GM23248 (cell line): ENCODE measurements around the gene SOD1. TPM values are rescaled to one million over a fixed set of nuclear protein-coding genes. Genes with fewer than 3 reads are reported as not detected.

Source experiments
- DNase-seq: peaks from one replicate; pipeline ENCODE4 v3.0.0-alpha.2; 2015
- H2AFZ ChIP-seq: fragments of 200-600 bp; sonication (generic); 2 replicates; pipeline ENCODE4 v1.6.1; 2016; ENCODE audit warnings: antibody characterized with exemption
- H3F3A ChIP-seq: fragments of 200-600 bp; sonication (generic); 2 replicates; pipeline ENCODE4 v1.6.1; 2016; ENCODE audit warnings: mild to moderate bottlenecking, antibody characterized with exemption, mixed run types; ENCODE audit not compliant: insufficient read depth
- H3K27ac ChIP-seq: fragments of 200-600 bp; sonication (generic); 2 replicates; pipeline ENCODE4 v1.5.1; 2016; ENCODE audit warnings: mild to moderate bottlenecking
- H3K27me3 ChIP-seq: fragments of 200-600 bp; sonication (generic); replicated peaks from 2 replicates; pipeline ENCODE4 v1.6.1; 2016; ENCODE audit warnings: mild to moderate bottlenecking; ENCODE audit not compliant: insufficient read depth
- H3K36me3 ChIP-seq: fragments of 200-600 bp; sonication (generic); 2 replicates; pipeline ENCODE4 v1.6.1; 2016; ENCODE audit warnings: low read depth, mild to moderate bottlenecking
- H3K4me1 ChIP-seq: fragments of 200-600 bp; sonication (generic); 2 replicates; pipeline ENCODE4 v1.6.1; 2016; ENCODE audit warnings: mild to moderate bottlenecking; ENCODE audit not compliant: insufficient read depth
- H3K4me2 ChIP-seq: fragments of 200-600 bp; sonication (generic); one replicate; pipeline ENCODE4 v1.6.1; 2016; ENCODE audit warnings: mild to moderate bottlenecking; ENCODE audit not compliant: unreplicated experiment
- H3K4me3 ChIP-seq: fragments of 200-600 bp; sonication (generic); 2 replicates; pipeline ENCODE4 v1.5.1; 2016; ENCODE audit warnings: mild to moderate bottlenecking
- H3K79me2 ChIP-seq: fragments of 200-600 bp; sonication (generic); 2 replicates; pipeline ENCODE4 v1.6.1; 2016; ENCODE audit warnings: mild to moderate bottlenecking; ENCODE audit not compliant: insufficient read depth
- H3K9ac ChIP-seq: fragments of 200-600 bp; sonication (generic); 2 replicates; pipeline ENCODE4 v1.6.1; 2016; ENCODE audit warnings: mild to moderate bottlenecking
- H3K9me2 ChIP-seq: fragments of 200-600 bp; sonication (generic); 2 replicates; pipeline ENCODE4 v1.6.1; 2016; ENCODE audit warnings: mixed run types, mild to moderate bottlenecking, moderate library complexity; ENCODE audit not compliant: insufficient read depth
- H3K9me3 ChIP-seq: fragments of 200-600 bp; sonication (generic); one replicate; pipeline ENCODE4 v1.6.1; 2017; ENCODE audit warnings: low read depth
- H4K20me1 ChIP-seq: fragments of 200-600 bp; sonication (generic); 2 replicates; pipeline ENCODE4 v1.6.0; 2016; ENCODE audit not compliant: insufficient read depth
- EZH2 ChIP-seq: fragments of 200-600 bp; sonication (generic); IDR thresholded peaks from 2 replicates; pipeline ENCODE4 v1.6.1; 2018; ENCODE audit warnings: antibody characterized with exemption, mild to moderate bottlenecking; ENCODE audit not compliant: insufficient read depth, poor library complexity, severe bottlenecking
- EZH2phosphoT487 ChIP-seq: fragments of 200-600 bp; sonication (generic); IDR thresholded peaks from 2 replicates; pipeline ENCODE4 v1.6.1; 2018; ENCODE audit warnings: antibody characterized with exemption, moderate library complexity, mild to moderate bottlenecking, low read depth; ENCODE audit not compliant: insufficient read depth
- WGBS, 2 experiments: methylation state at CpG; one replicate each; pipeline ENCODE4 v1.1.6; 2015 to 2017; ENCODE audit warnings: low lambda C conversion rate in 2 of 2, low coverage in 1 of 2; ENCODE audit errors: missing lambda C conversion rate in 2 of 2; 5-methylcytosine and 5-hydroxymethylcytosine counted together
- in situ Hi-C: fragments of 300-500 bp; cut with MboI; formaldehyde crosslinking; loops from 2 replicates; pipeline ENCODE4 v1.15.0; 2020
- polyA plus RNA-seq: library from polyadenylated mRNA; unstranded; fragments of >200 nt; fragmentation: Nextera tagmentation; extraction: Ambion mirVana; gene quantifications from 2 replicates; pipeline ENCODE4 v1.2.1, GENCODE V29; 2016
- total RNA-seq: library from RNA; depleted of rRNA; stranded (reverse); fragments of >200 nt; shearing (Covaris generic); gene quantifications from 2 replicates; pipeline ENCODE4 v1.2.3, GENCODE V29; 2014

SOD1 gene
- total and polyA plus RNA-seq, 2 experiments from 2014 or later = 185 to 350 TPM

GRCh38 chr21:31700040-31700439, 40.5 kb downstream of the SOD1 start:
- H3K27me3 ChIP-seq = no peaks in the 10 kb centered on the region
- no peaks in the 10 kb centered on the region for H4K20me1 ChIP-seq
- peaks cover 68% of the 10 kb centered on the region for H3K36me3 ChIP-seq
- H3K4me3 ChIP-seq = no peak overlapping the region
- 100% methylated on average over 3 of the region's 3 CpGs for WGBS, 2 experiments
- H3F3A ChIP-seq = no peaks in the 10 kb centered on the region
- no peak overlapping the region for H3K9ac ChIP-seq
- in situ Hi-C loops = no loop called here
- H3K9me3 ChIP-seq = no peaks in the 10 kb centered on the region
- no peak overlapping the region for H3K4me2 ChIP-seq
- H2AFZ ChIP-seq = no peak overlapping the region
- H3K9me2 ChIP-seq = no peaks in the 10 kb centered on the region
- TF ChIP-seq EZH2phosphoT487 = no peak
- no peak for TF ChIP-seq EZH2
- no peak for DNase-seq
- peaks cover 79% of the 10 kb centered on the region for H3K79me2 ChIP-seq
- no peak overlapping the region for H3K27ac ChIP-seq
- no peaks in the 10 kb centered on the region; the same call in 1 of the 2 replicates for H3K4me1 ChIP-seq

GRCh38 chr21:31706562-31706961, 47.1 kb downstream of the SOD1 start:
- Histone ChIP-seq H3K9me3 (no peaks in the 10 kb centered on the region), H3F3A (peaks cover 23% of the 10 kb centered on the region; the same call in 1 of the 2 replicates), H3K4me1 (peaks cover 24% of the 10 kb centered on the region), H3K36me3 (peaks cover 17% of the 10 kb centered on the region), H3K27me3 (no peaks in the 10 kb centered on the region), H3K9ac (no peak overlapping the region), H3K79me2 (peaks cover 100% of the 10 kb centered on the region), H3K27ac (no peak overlapping the region), H2AFZ (no peak overlapping the region), H4K20me1 (no peaks in the 10 kb centered on the region), H3K4me3 (no peak overlapping the region), H3K9me2 (no peaks in the 10 kb centered on the region), H3K4me2 (no peak overlapping the region)
- 97 to 100% methylated on average over 3 of the region's 3 CpGs for WGBS, 2 experiments
- in situ Hi-C loops = no loop called here
- no peak for TF ChIP-seq EZH2
- no peak for TF ChIP-seq EZH2phosphoT487
- no peak for DNase-seq

- Histone ChIP-seq H3K4me1 (peaks cover 28% of the 10 kb centered on the region), H3K27ac (no peak overlapping the region), H3K36me3 (0 out of 2 replicates have a peak, but pooled peaks cover 9% of the 10 kb centered on the region), H3K79me2 (peaks cover 100% of the 10 kb centered on the region), H3K4me2 (no peak overlapping the region), H4K20me1 (no peaks in the 10 kb centered on the region), H2AFZ (no peak overlapping the region), H3K4me3 (no peak overlapping the region), H3K27me3 (no peaks in the 10 kb centered on the region), H3K9me2 (no peaks in the 10 kb centered on the region), H3K9ac (no peak overlapping the region), H3K9me3 (no peaks in the 10 kb centered on the region), H3F3A (peaks cover 23% of the 10 kb centered on the region; the same call in 1 of the 2 replicates)
- no peak for DNase-seq
- in situ Hi-C loops = no loop called here
- TF ChIP-seq EZH2 (no peak), EZH2phosphoT487 (no peak)
These were observed 48.0 kb downstream of the SOD1 start for GRCh38 chr21:31707499-31707898.

DNA sequence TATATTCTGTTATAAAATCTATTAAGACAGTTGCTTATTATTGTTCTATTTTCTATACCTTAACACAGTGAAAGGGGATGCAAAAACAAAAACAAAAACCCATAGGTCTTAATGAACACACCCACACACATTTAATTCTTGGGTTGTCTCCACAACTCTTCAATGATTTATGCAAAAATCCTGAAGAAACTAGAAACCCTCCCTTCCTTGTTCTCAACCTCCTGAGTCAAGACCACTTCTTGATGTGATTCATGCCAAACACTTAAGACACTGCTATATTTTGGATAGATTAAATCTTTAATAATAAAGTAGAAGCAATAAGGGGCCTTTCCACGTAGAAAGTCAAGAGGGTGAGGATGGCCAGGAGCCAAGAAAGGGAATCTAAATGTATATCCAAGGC, 49.0 kb downstream of the SOD1 start:
- Histone ChIP-seq H2AFZ (no peak overlapping the region), H3K9me3 (no peaks in the 10 kb centered on the region), H3K27ac (no peak overlapping the region), H3K36me3 (0 out of 2 replicates have a peak, but pooled peaks cover 4% of the 10 kb centered on the region), H3K4me1 (peaks cover 36% of the 10 kb centered on the region), H3K4me2 (no peak overlapping the region), H3F3A (peaks cover 23% of the 10 kb centered on the region; the same call in 1 of the 2 replicates), H3K9me2 (no peaks in the 10 kb centered on the region), H3K9ac (no peak overlapping the region), H4K20me1 (no peaks in the 10 kb centered on the region), H3K27me3 (no peaks in the 10 kb centered on the region), H3K4me3 (no peak overlapping the region), H3K79me2 (peaks cover 100% of the 10 kb centered on the region)
- TF ChIP-seq EZH2phosphoT487 = no peak
- no peak for TF ChIP-seq EZH2
- in situ Hi-C loops = no loop called here
- peak; percentile 14 for DNase-seq
- WGBS, 2 experiments = 76 to 92% methylated on average over 1 of the region's 1 CpG

DNA sequence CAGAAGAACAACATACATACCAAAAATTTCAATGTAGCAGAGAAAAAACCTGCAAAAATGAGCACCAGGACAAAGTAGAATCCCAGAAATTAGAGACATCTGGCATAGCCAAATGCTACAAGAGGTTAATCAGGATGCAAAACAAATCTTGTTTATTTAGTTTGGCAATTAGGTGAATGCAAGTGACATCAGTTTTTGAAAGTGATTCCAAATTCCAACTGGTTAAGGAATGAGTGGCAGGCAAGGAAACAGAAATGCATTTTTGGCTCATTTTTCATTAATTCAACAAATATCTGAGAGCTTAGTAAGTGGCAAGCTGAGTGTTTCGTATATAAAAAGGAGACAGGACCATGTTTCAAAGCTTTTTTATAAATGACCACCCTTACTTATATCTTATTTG, 51.1 kb downstream of the SOD1 start:
- Histone ChIP-seq H2AFZ (no peak overlapping the region), H3F3A (peaks cover 42% of the 10 kb centered on the region), H4K20me1 (peaks cover 6% of the 10 kb centered on the region; the same call in 1 of the 2 replicates), H3K79me2 (peaks cover 100% of the 10 kb centered on the region), H3K9me3 (no peaks in the 10 kb centered on the region), H3K36me3 (no peaks in the 10 kb centered on the region), H3K27me3 (no peaks in the 10 kb centered on the region), H3K9ac (peak overlapping the region; percentile 8), H3K4me2 (peak overlapping the region; percentile 63), H3K27ac (peak overlapping the region; percentile 55), H3K4me3 (peak overlapping the region; percentile 12; the same call in 1 of the 2 replicates), H3K4me1 (peaks cover 54% of the 10 kb centered on the region), H3K9me2 (no peaks in the 10 kb centered on the region)
- 3 to 8% methylated on average over 1 of the region's 1 CpG for WGBS, 2 experiments
- in situ Hi-C loops = no loop called here
- peak; percentile 74 for DNase-seq
- TF ChIP-seq EZH2phosphoT487 (no peak), EZH2 (no peak)
